Measurements from ENCODE around the gene MASP2. TPM values are rescaled to one million over a fixed set of nuclear protein-coding genes. Genes with fewer than 3 reads are reported as not detected.
A peak's percentile ranks its signal among the peaks of the same experiment; 100 is the strongest.
"Not testable (repeated sequence)": the region's sequence is repeated elsewhere in the genome, so short reads cannot be mapped to it uniquely, and the experiment has no call there.

Gene MASP2
- total RNA-seq, 2 experiments from 2014 or later, result not detected

GRCh38 chr1:11045428-11046269, 1.4 kb downstream of the MASP2 start:
- ChIA-PET POLR2A (no interaction called here), CTCF (interaction anchor here (0.6 to 1.5 kb wide), 3 partner anchors 8 to 14 kb away, joined by 3 to 4 read pairs (median 3); partner anchors contain the start of gene SRM)
- H3K27me3 Mint-ChIP-seq, result no peaks in the 10 kb centered on the region
- H3K4me3 Mint-ChIP-seq, result no peak overlapping the region
- H3K4me1 Mint-ChIP-seq, result no peaks in the 10 kb centered on the region
- intact Hi-C loops (cut with DNase I, micrococcal nuclease), result no loop called here
- H3K9me3 Mint-ChIP-seq (ENCODE audit: low read depth), result no peaks in the 10 kb centered on the region
- ATAC-seq, result no peak
- DNase-seq, result no peak
- H3K27ac Mint-ChIP-seq, result no peak overlapping the region
- no peaks in the 10 kb centered on the region for H3K36me3 Mint-ChIP-seq (ENCODE audit: low read depth)

- H3K4me3 Mint-ChIP-seq, result no peak overlapping the region
- DNase-seq (no peak), ATAC-seq (no peak)
- H3K27ac Mint-ChIP-seq, result no peak overlapping the region
- intact Hi-C loops (cut with DNase I, micrococcal nuclease), result no loop called here
- no peaks in the 10 kb centered on the region for H3K27me3 Mint-ChIP-seq
- H3K36me3 Mint-ChIP-seq (ENCODE audit: low read depth), result no peaks in the 10 kb centered on the region
- ChIA-PET POLR2A (no interaction called here), CTCF (interaction anchor here (0.6 to 1.5 kb wide), 2 partner anchors 7 to 15 kb away, joined by 3 to 4 read pairs; partner anchors contain the start of gene SRM)
- no peaks in the 10 kb centered on the region for H3K9me3 Mint-ChIP-seq (ENCODE audit: low read depth)
- H3K4me1 Mint-ChIP-seq, result no peaks in the 10 kb centered on the region
Observed at GRCh38 chr1:11044849-11045427, 2.1 kb downstream of the MASP2 start.

- ChIA-PET POLR2A (no interaction called here), CTCF (no interaction called here)
- Mint-ChIP-seq H3K4me3 (no peak overlapping the region), H3K36me3 (ENCODE audit: low read depth) (no peaks in the 10 kb centered on the region), H3K4me1 (no peaks in the 10 kb centered on the region), H3K9me3 (ENCODE audit: low read depth) (no peaks in the 10 kb centered on the region), H3K27me3 (no peaks in the 10 kb centered on the region), H3K27ac (no peak overlapping the region)
- no peak for DNase-seq
- intact Hi-C loops (cut with DNase I, micrococcal nuclease), result no loop called here
- ATAC-seq, result no peak
Observed at GRCh38 chr1:11044086-11044848, 2.8 kb downstream of the MASP2 start.

- no peak for ATAC-seq
- H3K4me1 Mint-ChIP-seq, result no peaks in the 10 kb centered on the region
- ChIA-PET POLR2A (no interaction called here), CTCF (interaction anchor here (1.4 kb wide), 1 partner anchor 9 kb away, joined by 6 read pairs; no protein-coding TSS in a partner anchor)
- H3K4me3 Mint-ChIP-seq, result no peak overlapping the region
- H3K36me3 Mint-ChIP-seq (ENCODE audit: low read depth), result no peaks in the 10 kb centered on the region
- H3K27me3 Mint-ChIP-seq, result no peaks in the 10 kb centered on the region
- intact Hi-C loops (cut with DNase I, micrococcal nuclease), result no loop called here
- H3K27ac Mint-ChIP-seq, result no peak overlapping the region
- H3K9me3 Mint-ChIP-seq (ENCODE audit: low read depth), result no peaks in the 10 kb centered on the region
- DNase-seq, result no peak
Observed at GRCh38 chr1:11042995-11043874, 3.8 kb downstream of the MASP2 start.

- Mint-ChIP-seq H3K27me3 (no peaks in the 10 kb centered on the region), H3K4me1 (peaks cover 7% of the 10 kb centered on the region), H3K9me3 (ENCODE audit: low read depth) (no peaks in the 10 kb centered on the region), H3K27ac (no peak overlapping the region), H3K4me3 (no peak overlapping the region), H3K36me3 (ENCODE audit: low read depth) (no peaks in the 10 kb centered on the region)
- DNase-seq, result no peak
- ATAC-seq, result no peak
- ChIA-PET POLR2A (no interaction called here), CTCF (no interaction called here)
- intact Hi-C loops (cut with DNase I, micrococcal nuclease), result no loop called here
Observed at GRCh38 chr1:11042065-11042464, 5.0 kb downstream of the MASP2 start.

- Mint-ChIP-seq H3K36me3 (ENCODE audit: low read depth) (no peaks in the 10 kb centered on the region), H3K27ac (no peak overlapping the region), H3K4me3 (no peak overlapping the region), H3K27me3 (no peaks in the 10 kb centered on the region), H3K9me3 (ENCODE audit: low read depth) (no peaks in the 10 kb centered on the region), H3K4me1 (peaks cover 7% of the 10 kb centered on the region)
- CTCF ChIA-PET, result no interaction called here
- DNase-seq, result no peak
- POLR2A ChIA-PET, result no interaction called here
- intact Hi-C loops (cut with DNase I, micrococcal nuclease), result no loop called here
- ATAC-seq, result no peak
Observed at GRCh38 chr1:11041048-11041447, 6.0 kb downstream of the MASP2 start.

GRCh38 chr1:11040105-11040429, 7.0 kb downstream of the MASP2 start:
- H3K4me1 Mint-ChIP-seq; DNase-seq; H3K9me3 Mint-ChIP-seq (ENCODE audit: low read depth); H3K27me3 Mint-ChIP-seq; intact Hi-C loops (cut with DNase I, micrococcal nuclease); H3K4me3 Mint-ChIP-seq; H3K36me3 Mint-ChIP-seq (ENCODE audit: low read depth); ATAC-seq; H3K27ac Mint-ChIP-seq; POLR2A ChIA-PET: not testable (repeated sequence)
- CTCF ChIA-PET, result interaction anchor here (0.6 kb wide), 1 partner anchor 698 kb away, joined by 3 read pairs; no protein-coding TSS in a partner anchor

- H3K4me1 Mint-ChIP-seq, result peaks cover 7% of the 10 kb centered on the region
- DNase-seq (no peak), ATAC-seq (no peak)
- intact Hi-C loops (cut with DNase I, micrococcal nuclease), result loop anchor here in 1 of 2 experiments (5.0 kb wide), 2 partner anchors 203 to 678 kb away; no protein-coding TSS in a partner anchor
- no peaks in the 10 kb centered on the region for H3K27me3 Mint-ChIP-seq
- H3K4me3 Mint-ChIP-seq, result no peak overlapping the region
- ChIA-PET POLR2A (no interaction called here), CTCF (interaction anchor here (2.6 to 3.3 kb wide), 3 partner anchors 18 to 606 kb away, joined by 17 to 25 read pairs (median 22); partner anchors contain the start of gene EXOSC10)
- no peaks in the 10 kb centered on the region for H3K9me3 Mint-ChIP-seq (ENCODE audit: low read depth)
- no peak overlapping the region for H3K27ac Mint-ChIP-seq
- H3K36me3 Mint-ChIP-seq (ENCODE audit: low read depth), result no peaks in the 10 kb centered on the region
Observed at GRCh38 chr1:11039351-11040104, 7.5 kb downstream of the MASP2 start.

- ATAC-seq (peak; percentile 99), DNase-seq (peak; percentile 95)
- Mint-ChIP-seq H3K27me3 (no peaks in the 10 kb centered on the region), H3K36me3 (ENCODE audit: low read depth) (no peaks in the 10 kb centered on the region), H3K9me3 (ENCODE audit: low read depth) (no peaks in the 10 kb centered on the region), H3K4me3 (no peak overlapping the region), H3K4me1 (peaks cover 7% of the 10 kb centered on the region), H3K27ac (no peak overlapping the region)
- ChIA-PET CTCF (interaction anchor here (0.5 to 4.1 kb wide), 91 partner anchors 8 to 815 kb away, joined by 3 to 40 read pairs (median 4); partner anchors contain the start of genes C1orf167, CENPS, EXOSC10 and MASP2), POLR2A (interaction anchor here (0.6 to 1.1 kb wide), 3 partner anchors 25 to 608 kb away, joined by 3 to 8 read pairs (median 3); partner anchors contain the start of genes EXOSC10 and TARDBP)
- intact Hi-C loops (cut with DNase I, micrococcal nuclease), result loop anchor here (1.0 to 5.0 kb wide), 7 partner anchors 23 to 712 kb away; partner anchors contain the start of genes SRM (in 2 of the 2) and EXOSC10 (in 1 of the 2)
Observed at GRCh38 chr1:11037740-11038182, 9.3 kb downstream of the MASP2 start.

All from activated CD4-positive, alpha-beta T cell treated with anti-CD3 and anti-CD28 coated beads for 36 hours (primary cell).